Parathyroid adenoma (tissue), 2 donors: Measurements from ENCODE around the gene SPI1.

Source experiments
- H2AFZ ChIP-seq: fragments of 300-600 bp; sonication (generic); one replicate; pipeline ENCODE4 v1.7.0; 2017; ENCODE audit warnings: antibody characterized with exemption, mild to moderate bottlenecking
- H3K27ac ChIP-seq: fragments of 300-600 bp; sonication (generic); one replicate; pipeline ENCODE4 v1.7.0; 2017
- H3K27me3 ChIP-seq: fragments of 300-600 bp; sonication (generic); one replicate; pipeline ENCODE4 v1.7.0; 2017; ENCODE audit warnings: low read length; ENCODE audit not compliant: control insufficient read depth, insufficient read depth
- H3K36me3 ChIP-seq: fragments of 300-600 bp; sonication (generic); one replicate; pipeline ENCODE4 v1.7.0; 2017; ENCODE audit warnings: low read length; ENCODE audit not compliant: control insufficient read depth, insufficient read depth
- H3K4me1 ChIP-seq: fragments of 300-600 bp; sonication (generic); one replicate; pipeline ENCODE4 v1.7.0; 2017; ENCODE audit warnings: control low read depth
- H3K4me2 ChIP-seq: fragments of 300-600 bp; sonication (generic); one replicate; pipeline ENCODE4 v1.7.0; 2017; ENCODE audit warnings: low read length
- H3K4me3 ChIP-seq: fragments of 300-600 bp; sonication (generic); one replicate; pipeline ENCODE4 v1.7.0; 2017; ENCODE audit warnings: low read depth, low read length
- H3K79me2 ChIP-seq: fragments of 300-600 bp; sonication (generic); one replicate; pipeline ENCODE4 v1.7.0; 2017; ENCODE audit warnings: control low read depth
- H3K9ac ChIP-seq: fragments of 300-600 bp; sonication (generic); one replicate; pipeline ENCODE4 v1.7.0; 2017; ENCODE audit warnings: mild to moderate bottlenecking
- H3K9me3 ChIP-seq: fragments of 300-600 bp; sonication (generic); one replicate; pipeline ENCODE4 v1.7.0; 2017; ENCODE audit warnings: low read length; ENCODE audit not compliant: control insufficient read depth
- CTCF ChIP-seq: fragments of 300-600 bp; sonication (generic); IDR thresholded peaks from one replicate; pipeline ENCODE4 v1.7.0; 2017; ENCODE audit warnings: antibody characterized with exemption, mild to moderate bottlenecking
- donor health status: primary hyperparathyroidism.

The SPI1 gene

GRCh38 chr11:47348859-47349258, 29.5 kb downstream of the SPI1 start:
- TF ChIP-seq CTCF = no peak
- Histone ChIP-seq H3K4me3 (no peak overlapping the region), H3K27ac (no peak overlapping the region), H3K36me3 (no peaks in the 10 kb centered on the region), H3K4me2 (no peak overlapping the region), H3K27me3 (no peaks in the 10 kb centered on the region), H2AFZ (no peak overlapping the region), H3K79me2 (no peaks in the 10 kb centered on the region), H3K9ac (no peak overlapping the region), H3K9me3 (no peaks in the 10 kb centered on the region), H3K4me1 (peaks cover 5% of the 10 kb centered on the region)

- Histone ChIP-seq H3K4me2 (no peak overlapping the region), H3K27me3 (no peaks in the 10 kb centered on the region), H3K4me3 (no peak overlapping the region), H2AFZ (no peak overlapping the region), H3K4me1 (peaks cover 5% of the 10 kb centered on the region), H3K27ac (no peak overlapping the region), H3K36me3 (no peaks in the 10 kb centered on the region), H3K9me3 (no peaks in the 10 kb centered on the region), H3K9ac (no peak overlapping the region), H3K79me2 (no peaks in the 10 kb centered on the region)
- no peak for TF ChIP-seq CTCF
Measured at GRCh38 chr11:47348131-47348802, 30.1 kb downstream of the SPI1 start.

GRCh38 chr11:47347137-47347536, 31.2 kb downstream of the SPI1 start:
- Histone ChIP-seq H3K4me3 (no peak overlapping the region), H3K9me3 (no peaks in the 10 kb centered on the region), H3K9ac (no peak overlapping the region), H3K36me3 (no peaks in the 10 kb centered on the region), H3K27me3 (no peaks in the 10 kb centered on the region), H3K4me2 (no peak overlapping the region), H2AFZ (no peak overlapping the region), H3K79me2 (no peaks in the 10 kb centered on the region), H3K27ac (no peak overlapping the region), H3K4me1 (peaks cover 5% of the 10 kb centered on the region)
- TF ChIP-seq CTCF = no peak

- Histone ChIP-seq H2AFZ (no peak overlapping the region), H3K4me1 (peaks cover 1% of the 10 kb centered on the region), H3K4me2 (no peak overlapping the region), H3K79me2 (no peaks in the 10 kb centered on the region), H3K4me3 (no peak overlapping the region), H3K27me3 (no peaks in the 10 kb centered on the region), H3K36me3 (no peaks in the 10 kb centered on the region), H3K27ac (no peak overlapping the region), H3K9ac (no peak overlapping the region), H3K9me3 (no peaks in the 10 kb centered on the region)
- TF ChIP-seq CTCF = no peak
Measured at GRCh38 chr11:47345890-47346563, 32.3 kb downstream of the SPI1 start.

GRCh38 chr11:47342854-47343253, 35.5 kb downstream of the SPI1 start:
- no peaks in the 10 kb centered on the region for H3K9me3 ChIP-seq
- H2AFZ ChIP-seq = no peak overlapping the region
- H3K4me2 ChIP-seq = no peak overlapping the region
- H3K4me3 ChIP-seq = no peak overlapping the region
- no peak overlapping the region for H3K27ac ChIP-seq
- no peak overlapping the region for H3K9ac ChIP-seq
- H3K36me3 ChIP-seq = no peaks in the 10 kb centered on the region
- H3K79me2 ChIP-seq = no peaks in the 10 kb centered on the region
- no peaks in the 10 kb centered on the region for H3K4me1 ChIP-seq
- H3K27me3 ChIP-seq = no peaks in the 10 kb centered on the region
- TF ChIP-seq CTCF = no peak
